Measurements from ENCODE around the gene SEMA5B.

DNA sequence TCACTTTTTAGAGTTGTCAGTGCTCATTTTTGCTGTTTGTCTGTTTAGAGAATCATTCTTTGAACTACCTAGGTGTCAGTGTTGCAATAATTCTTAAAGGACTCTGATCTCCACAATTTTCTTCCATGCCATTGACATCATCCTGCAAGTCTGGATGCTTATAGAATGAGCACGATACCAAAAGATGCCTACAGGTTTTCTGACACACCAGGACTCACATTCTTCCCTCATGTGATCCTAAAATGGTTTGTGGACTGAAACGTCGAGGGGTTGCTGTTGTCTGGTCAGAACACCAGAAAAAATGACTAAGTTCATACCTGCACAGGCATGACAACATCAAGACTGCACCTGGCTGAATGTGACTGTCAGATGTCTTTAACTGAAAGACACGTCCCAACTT is 95.9 kb downstream of the SEMA5B start:
- TF ChIP-seq, protein P1, sequence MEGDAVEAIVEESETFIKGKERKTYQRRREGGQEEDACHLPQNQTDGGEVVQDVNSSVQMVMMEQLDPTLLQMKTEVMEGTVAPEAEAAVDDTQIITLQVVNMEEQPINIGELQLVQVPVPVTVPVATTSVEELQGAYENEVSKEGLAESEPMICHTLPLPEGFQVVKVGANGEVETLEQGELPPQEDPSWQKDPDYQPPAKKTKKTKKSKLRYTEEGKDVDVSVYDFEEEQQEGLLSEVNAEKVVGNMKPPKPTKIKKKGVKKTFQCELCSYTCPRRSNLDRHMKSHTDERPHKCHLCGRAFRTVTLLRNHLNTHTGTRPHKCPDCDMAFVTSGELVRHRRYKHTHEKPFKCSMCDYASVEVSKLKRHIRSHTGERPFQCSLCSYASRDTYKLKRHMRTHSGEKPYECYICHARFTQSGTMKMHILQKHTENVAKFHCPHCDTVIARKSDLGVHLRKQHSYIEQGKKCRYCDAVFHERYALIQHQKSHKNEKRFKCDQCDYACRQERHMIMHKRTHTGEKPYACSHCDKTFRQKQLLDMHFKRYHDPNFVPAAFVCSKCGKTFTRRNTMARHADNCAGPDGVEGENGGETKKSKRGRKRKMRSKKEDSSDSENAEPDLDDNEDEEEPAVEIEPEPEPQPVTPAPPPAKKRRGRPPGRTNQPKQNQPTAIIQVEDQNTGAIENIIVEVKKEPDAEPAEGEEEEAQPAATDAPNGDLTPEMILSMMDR (IDR thresholded peaks at IDR 0.05; ENCODE audit: low read length): no peak
- TF ChIP-seq EZH2 (optimal IDR thresholded peaks at IDR 0.05; ENCODE audit: low read depth, low read length) (no peak), EZH2phosphoT487 (IDR thresholded peaks at IDR 0.05; ENCODE audit: low read length) (no peak)

Data from MM.1S (cell line).